SK-N-SH (cell line): Measurements from ENCODE around the gene GJD4. TPM values are rescaled to one million over a fixed set of nuclear protein-coding genes. Genes with fewer than 3 reads are reported as not detected.

Source experiments
- CTCF ChIA-PET: fragments of 300-600, 350-600 bp; formaldehyde crosslinking; extraction: SDS; loops from one replicate; lab custom pipeline; 2021; lab: Yijun Ruan, JAX
- POLR2A ChIA-PET: fragments of 350-600 bp; sonication (Branson Sonifier 250); formaldehyde crosslinking; extraction: SDS; loops from one replicate; lab custom pipeline; 2020; ENCODE audit warnings: antibody characterized with exemption, inconsistent platforms; lab: Yijun Ruan, JAX
- DNase-seq: peaks from one replicate; pipeline ENCODE4 v3.0.0; 2012
- H2AFZ ChIP-seq: fragments of 200-600 bp; sonication (generic); 2 replicates; pipeline ENCODE4 v1.8.1; 2016; ENCODE audit warnings: antibody characterized with exemption, mild to moderate bottlenecking, low read depth
- H3F3A ChIP-seq: fragments of 200-600 bp; sonication (generic); replicated peaks from 2 replicates; pipeline ENCODE3; 2016; ENCODE audit warnings: antibody characterized with exemption, mild to moderate bottlenecking; ENCODE audit not compliant: insufficient read depth
- H3K27ac ChIP-seq, 2 experiments: fragments of 200-500 bp in 1 of 2; fragments of 200-600 bp in 1 of 2; sonication (Bioruptor generic) in 1 of 2; sonication (generic), shearing (Covaris generic) in 1 of 2; 2 replicates each; pipeline versions ENCODE4 v1.5.1 to v1.6.1; 2014 to 2016; ENCODE audit warnings: low read depth in 2 of 2, inconsistent platforms in 1 of 2, low read length in 1 of 2, mild to moderate bottlenecking in 1 of 2, mixed read lengths in 1 of 2
- H3K27me3 ChIP-seq: fragments of 200-600 bp; sonication (generic), shearing (Covaris generic); 2 replicates; pipeline ENCODE4 v1.6.1; 2016; ENCODE audit warnings: mixed run types; ENCODE audit not compliant: insufficient read depth
- H3K36me3 ChIP-seq, 2 experiments: fragments of 200-500 bp in 1 of 2; fragments of 200-600 bp in 1 of 2; sonication (Bioruptor generic) in 1 of 2; sonication (generic) in 1 of 2; replicated peaks in 1 of 2; 2 replicates each; pipeline versions ENCODE3 to v1.5.1; 2014 to 2016; ENCODE audit warnings: low read length in 1 of 2, mild to moderate bottlenecking in 1 of 2; ENCODE audit not compliant: insufficient read depth in 2 of 2, control insufficient read depth in 1 of 2
- H3K4me1 ChIP-seq, 2 experiments: fragments of 200-500 bp in 1 of 2; fragments of 200-600 bp in 1 of 2; sonication (Bioruptor generic) in 1 of 2; sonication (generic), shearing (Covaris generic) in 1 of 2; 2 replicates each; pipeline versions ENCODE4 v1.5.1 to v1.6.1; 2014 to 2016; ENCODE audit warnings: low read depth in 1 of 2, low read length in 1 of 2, mixed run types in 1 of 2; ENCODE audit not compliant: insufficient read depth in 2 of 2, control insufficient read depth in 1 of 2
- H3K4me2 ChIP-seq: fragments of 200-600 bp; sonication (generic), shearing (Covaris generic); 2 replicates; pipeline ENCODE4 v1.6.1; 2017; ENCODE audit warnings: mixed run types
- H3K4me3 ChIP-seq, 2 experiments: fragments of 200-500 bp in 1 of 2; fragments of 200-600 bp in 1 of 2; sonication (Bioruptor generic) in 1 of 2; sonication (generic), shearing (Covaris generic) in 1 of 2; 2 replicates each; pipeline versions ENCODE4 v1.5.1 to v1.8.1; 2014 to 2016; ENCODE audit warnings: low read depth in 2 of 2, inconsistent platforms in 1 of 2, low read length in 1 of 2, mild to moderate bottlenecking in 1 of 2, mixed read lengths in 1 of 2, moderate library complexity in 1 of 2
- H3K79me2 ChIP-seq: fragments of 200-600 bp; sonication (generic); 2 replicates; pipeline ENCODE4 v1.8.1; 2017; ENCODE audit warnings: mild to moderate bottlenecking; ENCODE audit not compliant: insufficient read depth
- H3K9ac ChIP-seq: fragments of 200-600 bp; sonication (generic); 2 replicates; pipeline ENCODE4 v1.6.1; 2017; ENCODE audit warnings: mixed run types
- H3K9me2 ChIP-seq: fragments of 200-600 bp; sonication (generic); 2 replicates; pipeline ENCODE4 v1.6.1; 2017; ENCODE audit warnings: mixed run types
- H3K9me3 ChIP-seq: fragments of 200-600 bp; sonication (generic); 2 replicates; pipeline ENCODE4 v1.6.1; 2017; ENCODE audit warnings: mixed run types, mild to moderate bottlenecking, moderate library complexity
- H4K20me1 ChIP-seq: fragments of 200-600 bp; sonication (generic); 2 replicates; pipeline ENCODE4 v1.6.1; 2017; ENCODE audit warnings: mild to moderate bottlenecking, mixed run types; ENCODE audit not compliant: insufficient read depth
- ELF1 ChIP-seq: IDR thresholded peaks from 2 replicates; pipeline ENCODE4 v1.4.0; 2012
- EP300 ChIP-seq, 2 experiments: IDR thresholded peaks; 2 replicates each; pipeline versions ENCODE4 v1.4.0 to v1.6.1; 2012; ENCODE audit warnings: borderline replicate concordance in 1 of 2, low read depth in 1 of 2, low read length in 1 of 2
- EZH2phosphoT487 ChIP-seq: fragments of 200-600 bp; sonication (generic); IDR thresholded peaks from 2 replicates; pipeline ENCODE4 v1.6.1; 2017; ENCODE audit warnings: low read depth, mixed run types, mild to moderate bottlenecking, antibody characterized with exemption, moderate library complexity, borderline replicate concordance
- FOXJ3 ChIP-seq: sonication (generic); formaldehyde crosslinking; IDR thresholded peaks from 2 replicates; pipeline ENCODE4 v1.5.1; 2020; ENCODE audit warnings: mild to moderate bottlenecking, missing genetic modification reagents
- FOXM1 ChIP-seq: IDR thresholded peaks from 2 replicates; pipeline ENCODE4 v1.4.0; 2012; ENCODE audit warnings: low read depth, mild to moderate bottlenecking
- GABPA ChIP-seq: IDR thresholded peaks from 2 replicates; pipeline ENCODE4 v1.4.0; 2012; ENCODE audit warnings: low read depth, mild to moderate bottlenecking
- NRF1 ChIP-seq: IDR thresholded peaks from 2 replicates; pipeline ENCODE4 v1.6.1; 2012; ENCODE audit warnings: low read depth, mild to moderate bottlenecking, low read length
- REST ChIP-seq: IDR thresholded peaks from 2 replicates; pipeline ENCODE4 v1.6.1; 2012; ENCODE audit warnings: mild to moderate bottlenecking, low read depth, low read length, moderate library complexity
- RFX5 ChIP-seq: IDR thresholded peaks from 2 replicates; pipeline ENCODE4 v1.6.1; 2012; ENCODE audit warnings: mild to moderate bottlenecking, improper control_type of control experiment, low read length
- WGBS: methylation state at CpG from one replicate; pipeline ENCODE4 v1.1.6; 2017; ENCODE audit warnings: low lambda C conversion rate; 5-methylcytosine and 5-hydroxymethylcytosine counted together
- polyA plus RNA-seq, 3 experiments: library from polyadenylated mRNA; depleted of rRNA; stranded (reverse); fragments of >200 nt; gene quantifications; 2 replicates each; pipeline ENCODE4 v1.2.3, GENCODE V29; 2012

Gene GJD4
- polyA plus RNA-seq, 1 of the 3 experiments (the other 2 are of a cell fraction): not detected

GRCh38 chr10:35650894-35651293 lies 45.8 kb downstream of the GJD4 start:
- no peak for DNase-seq
- 39% methylated on average over 3 of the region's 3 CpGs for WGBS
- H3K27me3 ChIP-seq: no peaks in the 10 kb centered on the region; the same call in 1 of the 2 replicates
- no peaks in the 10 kb centered on the region for H3K79me2 ChIP-seq
- H3K36me3 ChIP-seq: no peaks in the 10 kb centered on the region
- no peak overlapping the region for H2AFZ ChIP-seq
- H4K20me1 ChIP-seq: no peaks in the 10 kb centered on the region
- H3K4me1 ChIP-seq: no peaks in the 10 kb centered on the region
- no peaks in the 10 kb centered on the region for H3K9me3 ChIP-seq
- H3K9ac ChIP-seq: no peak overlapping the region
- no peaks in the 10 kb centered on the region for H3K9me2 ChIP-seq
- no peak overlapping the region for H3K4me3 ChIP-seq
- CTCF ChIA-PET: no interaction called here
- TF ChIP-seq EZH2phosphoT487 (no peak), RFX5 (no peak), EP300 (IDR thresholded peaks at IDR 0.05; ENCODE audit: borderline replicate concordance in 1 of 2, low read depth in 1 of 2, low read length in 1 of 2) (no peak)
- no peak overlapping the region for H3K27ac ChIP-seq
- H3F3A ChIP-seq: no peaks in the 10 kb centered on the region
- H3K4me2 ChIP-seq: no peak overlapping the region
- POLR2A ChIA-PET: no interaction called here

GRCh38 chr10:35652824-35653223 lies 47.7 kb downstream of the GJD4 start:
- Histone ChIP-seq H3K9me2 (no peaks in the 10 kb centered on the region), H3K9ac (no peak overlapping the region), H3K9me3 (no peaks in the 10 kb centered on the region), H3K79me2 (no peaks in the 10 kb centered on the region), H3K36me3 (no peaks in the 10 kb centered on the region), H3K27ac (no peak overlapping the region), H3F3A (no peaks in the 10 kb centered on the region), H3K4me3 (no peak overlapping the region), H3K27me3 (no peaks in the 10 kb centered on the region; the same call in 1 of the 2 replicates), H2AFZ (no peak overlapping the region), H3K4me1 (no peaks in the 10 kb centered on the region), H3K4me2 (no peak overlapping the region), H4K20me1 (no peaks in the 10 kb centered on the region)
- CTCF ChIA-PET: no interaction called here
- no peak for TF ChIP-seq NRF1
- TF ChIP-seq EZH2phosphoT487: no peak
- no peak for TF ChIP-seq REST
- no peak for TF ChIP-seq GABPA
- TF ChIP-seq FOXM1: no peak
- TF ChIP-seq FOXJ3 (CRISPR knock-in tag): no peak
- no peak for TF ChIP-seq ELF1
- DNase-seq: no peak
- POLR2A ChIA-PET: no interaction called here
- WGBS: 37% methylated on average over 2 of the region's 2 CpGs
